RWPE2 (cell line): Measurements from ENCODE around the gene PTPN2.

Source experiments
- ATAC-seq: fragments of 200-7000 bp; cut with Tn5 transposase; 3 replicates; pipeline ENCODE4 v1.9.1; 2021; ENCODE audit warnings: low read depth
- DNase-seq: peaks from one replicate; pipeline ENCODE4 v3.0.0-alpha.2; 2020; ENCODE audit warnings: low spot score
- H3K27ac ChIP-seq: fragments of 450-650 bp; 2 replicates; pipeline ENCODE4 v1.5.1; 2017; ENCODE audit warnings: mild to moderate bottlenecking; ENCODE audit not compliant: poor library complexity, severe bottlenecking
- H3K27me3 ChIP-seq: fragments of 250-450 bp; sonication (Bioruptor Pico); 2 replicates; pipeline ENCODE4 v1.5.1; 2021; ENCODE audit warnings: mild to moderate bottlenecking, moderate library complexity; ENCODE audit not compliant: insufficient read depth, poor library complexity, severe bottlenecking
- H3K36me3 ChIP-seq: fragments of 250-450 bp; sonication (Bioruptor Pico); 2 replicates; pipeline ENCODE4 v1.5.1; 2020; ENCODE audit warnings: low read depth, mild to moderate bottlenecking, moderate library complexity
- H3K4me1 ChIP-seq: fragments of 250-450 bp; sonication (Bioruptor Pico); 2 replicates; pipeline ENCODE4 v1.5.1; 2021; ENCODE audit warnings: mild to moderate bottlenecking, moderate library complexity; ENCODE audit not compliant: insufficient read depth, poor library complexity, severe bottlenecking
- H3K4me3 ChIP-seq: fragments of 250-450 bp; sonication (Bioruptor Pico); 2 replicates; pipeline ENCODE4 v1.5.1; 2021; ENCODE audit warnings: mild to moderate bottlenecking, moderate library complexity; ENCODE audit not compliant: severe bottlenecking
- H3K9me3 ChIP-seq: fragments of 250-450 bp; sonication (Bioruptor Pico); 2 replicates; pipeline ENCODE4 v1.5.1; 2021; ENCODE audit warnings: mild to moderate bottlenecking, moderate library complexity; ENCODE audit not compliant: severe bottlenecking
- CTCF ChIP-seq: fragments of 450-650 bp; IDR thresholded peaks from one replicate; pipeline ENCODE4 v1.5.1; 2017; ENCODE audit warnings: mild to moderate bottlenecking, moderate library complexity; ENCODE audit not compliant: poor library complexity, severe bottlenecking

PTPN2 gene

GRCh38 chr18:12796448-12796847, 87.6 kb downstream of the PTPN2 start:
- no peaks in the 10 kb centered on the region for H3K4me1 ChIP-seq
- H3K9me3 ChIP-seq = no peaks in the 10 kb centered on the region
- peaks cover 58% of the 10 kb centered on the region for H3K36me3 ChIP-seq
- DNase-seq = no peak
- TF ChIP-seq CTCF = no peak
- no peak overlapping the region for H3K27ac ChIP-seq
- no peaks in the 10 kb centered on the region for H3K27me3 ChIP-seq
- no peak overlapping the region for H3K4me3 ChIP-seq
- no peak for ATAC-seq

- H3K36me3 ChIP-seq = peaks cover 17% of the 10 kb centered on the region
- TF ChIP-seq CTCF = no peak
- H3K4me3 ChIP-seq = no peak overlapping the region
- H3K27ac ChIP-seq = no peak overlapping the region
- H3K27me3 ChIP-seq = no peaks in the 10 kb centered on the region
- H3K4me1 ChIP-seq = no peaks in the 10 kb centered on the region
- DNase-seq (no peak), ATAC-seq (no peak)
- H3K9me3 ChIP-seq = no peaks in the 10 kb centered on the region
Observed at GRCh38 chr18:12791610-12792009, 92.4 kb downstream of the PTPN2 start.

GRCh38 chr18:12786669-12787068, 97.4 kb downstream of the PTPN2 start:
- Histone ChIP-seq H3K27me3 (no peaks in the 10 kb centered on the region), H3K36me3 (no peaks in the 10 kb centered on the region), H3K4me3 (no peak overlapping the region), H3K9me3 (no peaks in the 10 kb centered on the region), H3K27ac (no peak overlapping the region), H3K4me1 (peaks cover 5% of the 10 kb centered on the region)
- no peak for DNase-seq
- TF ChIP-seq CTCF = no peak
- ATAC-seq = no peak

GRCh38 chr18:12783524-12783923, 100.5 kb downstream of the PTPN2 start:
- ATAC-seq (no peak), DNase-seq (no peak)
- Histone ChIP-seq H3K4me3 (no peak overlapping the region), H3K9me3 (no peaks in the 10 kb centered on the region), H3K36me3 (no peaks in the 10 kb centered on the region), H3K4me1 (peaks cover 5% of the 10 kb centered on the region), H3K27ac (no peak overlapping the region), H3K27me3 (no peaks in the 10 kb centered on the region)
- no peak for TF ChIP-seq CTCF

GRCh38 chr18:12782521-12782920, 101.5 kb downstream of the PTPN2 start:
- H3K27ac ChIP-seq = no peak overlapping the region
- no peak for DNase-seq
- H3K9me3 ChIP-seq = no peaks in the 10 kb centered on the region
- ATAC-seq = no peak
- H3K4me1 ChIP-seq = peaks cover 5% of the 10 kb centered on the region
- no peak for TF ChIP-seq CTCF
- H3K4me3 ChIP-seq = no peak overlapping the region
- no peaks in the 10 kb centered on the region for H3K27me3 ChIP-seq
- H3K36me3 ChIP-seq = no peaks in the 10 kb centered on the region
